ENCODE data around the gene PRR15.

The PRR15 gene

GRCh38 chr7:29572558-29572957 lies 8.9 kb downstream of the PRR15 start:
- no peak for DNase-seq

GRCh38 chr7:29573567-29573966 lies 9.9 kb downstream of the PRR15 start:
- DNase-seq: no peak

- no peak for DNase-seq
These were observed 11.0 kb downstream of the PRR15 start for GRCh38 chr7:29574659-29575058.

- DNase-seq: no peak
These were observed 23.7 kb downstream of the PRR15 start for GRCh38 chr7:29587195-29587808.

- no peak for DNase-seq
These were observed 24.6 kb downstream of the PRR15 start for GRCh38 chr7:29588212-29588611.

GRCh38 chr7:29588900-29589696 lies 25.5 kb downstream of the PRR15 start:
- peak in 1 of 2 experiments; percentile 48 for DNase-seq

GRCh38 chr7:29592866-29593265 lies 29.2 kb downstream of the PRR15 start:
- DNase-seq: no peak

- no peak for DNase-seq
These were observed 29.8 kb downstream of the PRR15 start for GRCh38 chr7:29593459-29593858.

- no peak for DNase-seq
These were observed 33.1 kb downstream of the PRR15 start for GRCh38 chr7:29596593-29597178.

- no peak for DNase-seq
These were observed 33.6 kb downstream of the PRR15 start for GRCh38 chr7:29597266-29597665.

GRCh38 chr7:29598137-29598536 lies 34.5 kb downstream of the PRR15 start:
- DNase-seq: peak; percentile 45 to 48

- DNase-seq: peak; percentile 21 to 46
These were observed 35.0 kb downstream of the PRR15 start for GRCh38 chr7:29598613-29599012.

- no peak for DNase-seq
These were observed 35.4 kb downstream of the PRR15 start for GRCh38 chr7:29599026-29599425.

GRCh38 chr7:29600661-29601060 lies 37.0 kb downstream of the PRR15 start:
- DNase-seq: no peak

GRCh38 chr7:29604052-29604451 lies 40.4 kb downstream of the PRR15 start:
- no peak for DNase-seq

- no peak for DNase-seq
These were observed 41.1 kb downstream of the PRR15 start for GRCh38 chr7:29604702-29605101.

- no peak for DNase-seq
These were observed 42.0 kb downstream of the PRR15 start for GRCh38 chr7:29605671-29606070.

- DNase-seq: no peak
These were observed 42.7 kb downstream of the PRR15 start for GRCh38 chr7:29606287-29606721.

GRCh38 chr7:29606830-29607229 lies 43.2 kb downstream of the PRR15 start:
- no peak for DNase-seq

- no peak for DNase-seq
These were observed 43.6 kb downstream of the PRR15 start for GRCh38 chr7:29607259-29607658.

- no peak for DNase-seq
These were observed 44.3 kb downstream of the PRR15 start for GRCh38 chr7:29607889-29608288.

- DNase-seq: peak; percentile 52 to 77
These were observed 45.8 kb downstream of the PRR15 start for GRCh38 chr7:29609162-29610037.

GRCh38 chr7:29610086-29610485 lies 46.5 kb downstream of the PRR15 start:
- DNase-seq: no peak
